Measurements from ENCODE around the gene ARL6. TPM values are rescaled to one million over a fixed set of nuclear protein-coding genes. Genes with fewer than 3 reads are reported as not detected.
"Not testable (repeated sequence)": the region's sequence is repeated elsewhere in the genome, so short reads cannot be mapped to it uniquely, and the experiment has no call there.

Gene ARL6
- total RNA-seq, 1 donor from 2014 or later: 9.6 TPM

GRCh38 chr3:97830638-97831037 lies 66.1 kb downstream of the ARL6 start:
- peaks cover 2% of the 10 kb centered on the region for H3K27me3 Mint-ChIP-seq (ENCODE audit: unreplicated experiment)
- DNase-seq: no peak
- peak overlapping the region; percentile 32 for H3K4me3 Mint-ChIP-seq (ENCODE audit: unreplicated experiment)
- peaks cover 4% of the 10 kb centered on the region for H3K9me3 Mint-ChIP-seq (ENCODE audit: unreplicated experiment)
- peaks cover 7% of the 10 kb centered on the region for H3K36me3 Mint-ChIP-seq (ENCODE audit: unreplicated experiment)
- H3K27ac Mint-ChIP-seq (ENCODE audit: unreplicated experiment): no peak overlapping the region
- peaks cover 45% of the 10 kb centered on the region for H3K4me1 Mint-ChIP-seq (ENCODE audit: low read depth, unreplicated experiment)
- TF ChIP-seq, protein P1, sequence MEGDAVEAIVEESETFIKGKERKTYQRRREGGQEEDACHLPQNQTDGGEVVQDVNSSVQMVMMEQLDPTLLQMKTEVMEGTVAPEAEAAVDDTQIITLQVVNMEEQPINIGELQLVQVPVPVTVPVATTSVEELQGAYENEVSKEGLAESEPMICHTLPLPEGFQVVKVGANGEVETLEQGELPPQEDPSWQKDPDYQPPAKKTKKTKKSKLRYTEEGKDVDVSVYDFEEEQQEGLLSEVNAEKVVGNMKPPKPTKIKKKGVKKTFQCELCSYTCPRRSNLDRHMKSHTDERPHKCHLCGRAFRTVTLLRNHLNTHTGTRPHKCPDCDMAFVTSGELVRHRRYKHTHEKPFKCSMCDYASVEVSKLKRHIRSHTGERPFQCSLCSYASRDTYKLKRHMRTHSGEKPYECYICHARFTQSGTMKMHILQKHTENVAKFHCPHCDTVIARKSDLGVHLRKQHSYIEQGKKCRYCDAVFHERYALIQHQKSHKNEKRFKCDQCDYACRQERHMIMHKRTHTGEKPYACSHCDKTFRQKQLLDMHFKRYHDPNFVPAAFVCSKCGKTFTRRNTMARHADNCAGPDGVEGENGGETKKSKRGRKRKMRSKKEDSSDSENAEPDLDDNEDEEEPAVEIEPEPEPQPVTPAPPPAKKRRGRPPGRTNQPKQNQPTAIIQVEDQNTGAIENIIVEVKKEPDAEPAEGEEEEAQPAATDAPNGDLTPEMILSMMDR (IDR thresholded peaks at IDR 0.05; ENCODE audit: partially characterized antibody, unreplicated experiment): no peak

- no peak for DNase-seq
- no peak overlapping the region for H3K27ac Mint-ChIP-seq (ENCODE audit: unreplicated experiment)
Observed at GRCh38 chr3:97831140-97831539, 66.6 kb downstream of the ARL6 start.

DNA sequence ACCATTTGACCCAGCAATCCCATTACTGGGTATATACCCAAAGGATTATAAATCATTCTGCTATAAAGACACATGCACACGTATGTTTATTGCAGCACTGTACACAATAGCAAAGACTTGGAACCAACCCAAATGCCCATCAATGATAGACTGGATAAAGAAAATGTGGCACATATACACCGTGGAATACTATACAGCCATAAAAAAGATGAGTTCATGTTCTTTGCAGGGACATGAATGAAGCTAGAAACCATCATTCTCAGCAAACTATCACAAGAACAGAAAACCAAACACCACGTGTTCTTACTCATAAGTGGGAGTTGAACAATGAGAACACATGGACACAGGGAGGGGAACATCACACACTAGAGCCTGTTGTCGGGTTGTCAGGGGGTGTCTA lies 68.6 kb downstream of the ARL6 start:
- Mint-ChIP-seq H3K4me1 (ENCODE audit: low read depth, unreplicated experiment) (peaks cover 61% of the 10 kb centered on the region), H3K9me3 (ENCODE audit: unreplicated experiment) (peaks cover 10% of the 10 kb centered on the region)
- not testable (repeated sequence) for H3K36me3 Mint-ChIP-seq (ENCODE audit: unreplicated experiment); H3K27me3 Mint-ChIP-seq (ENCODE audit: unreplicated experiment); DNase-seq; H3K4me3 Mint-ChIP-seq (ENCODE audit: unreplicated experiment); H3K27ac Mint-ChIP-seq (ENCODE audit: unreplicated experiment)

More at GRCh38 chr3:97831140-97831539, 66.6 kb downstream of the ARL6 start:
- no peak overlapping the region for H3K4me3 Mint-ChIP-seq (ENCODE audit: unreplicated experiment)
- peaks cover 48% of the 10 kb centered on the region for H3K4me1 Mint-ChIP-seq (ENCODE audit: low read depth, unreplicated experiment)
- peaks cover 6% of the 10 kb centered on the region for H3K9me3 Mint-ChIP-seq (ENCODE audit: unreplicated experiment)
- TF ChIP-seq, protein P1 (IDR thresholded peaks at IDR 0.05; ENCODE audit: partially characterized antibody, unreplicated experiment): no peak
- peaks cover 7% of the 10 kb centered on the region for H3K36me3 Mint-ChIP-seq (ENCODE audit: unreplicated experiment)
- H3K27me3 Mint-ChIP-seq (ENCODE audit: unreplicated experiment): peaks cover 2% of the 10 kb centered on the region

GRCh38 chr3:97835761-97836160 lies 71.2 kb downstream of the ARL6 start:
- peak overlapping the region; percentile 50 for H3K4me3 Mint-ChIP-seq (ENCODE audit: unreplicated experiment)
- peak overlapping the region; percentile 62 for H3K27ac Mint-ChIP-seq (ENCODE audit: unreplicated experiment)
- TF ChIP-seq, protein P1 (IDR thresholded peaks at IDR 0.05; ENCODE audit: partially characterized antibody, unreplicated experiment): no peak
- peaks cover 2% of the 10 kb centered on the region for H3K27me3 Mint-ChIP-seq (ENCODE audit: unreplicated experiment)
- peaks cover 7% of the 10 kb centered on the region for H3K36me3 Mint-ChIP-seq (ENCODE audit: unreplicated experiment)
- H3K4me1 Mint-ChIP-seq (ENCODE audit: low read depth, unreplicated experiment): peaks cover 58% of the 10 kb centered on the region
- peaks cover 10% of the 10 kb centered on the region for H3K9me3 Mint-ChIP-seq (ENCODE audit: unreplicated experiment)
- DNase-seq: no peak

DNA sequence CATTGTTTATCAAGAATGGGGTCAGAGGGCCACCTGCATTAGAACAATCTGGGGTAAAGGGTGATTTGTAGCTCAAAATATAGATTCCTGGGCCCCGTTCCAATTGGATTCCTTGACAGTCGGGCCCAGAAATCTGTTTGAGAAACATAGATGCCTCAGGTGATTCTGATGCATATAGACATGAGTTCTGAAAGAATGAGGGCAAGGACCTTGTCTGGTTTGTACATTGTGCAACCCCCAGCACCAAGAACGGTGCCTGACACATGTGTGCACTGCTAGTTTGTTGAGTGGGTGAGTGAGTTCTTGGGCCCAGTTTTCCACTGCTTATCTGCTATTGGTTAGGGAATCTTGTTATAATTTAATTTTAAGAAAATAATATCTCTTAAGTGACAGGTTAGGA lies 73.8 kb downstream of the ARL6 start:
- H3K4me1 Mint-ChIP-seq (ENCODE audit: low read depth, unreplicated experiment): peaks cover 58% of the 10 kb centered on the region
- no peak for DNase-seq
- peaks cover 2% of the 10 kb centered on the region for H3K27me3 Mint-ChIP-seq (ENCODE audit: unreplicated experiment)
- H3K9me3 Mint-ChIP-seq (ENCODE audit: unreplicated experiment): peaks cover 10% of the 10 kb centered on the region
- no peaks in the 10 kb centered on the region for H3K36me3 Mint-ChIP-seq (ENCODE audit: unreplicated experiment)
- TF ChIP-seq, protein P1 (IDR thresholded peaks at IDR 0.05; ENCODE audit: partially characterized antibody, unreplicated experiment): no peak
- H3K27ac Mint-ChIP-seq (ENCODE audit: unreplicated experiment): peak overlapping the region; percentile 64
- peak overlapping the region; percentile 66 for H3K4me3 Mint-ChIP-seq (ENCODE audit: unreplicated experiment)

Measured in glutamatergic neuron (in vitro differentiated cells).